Mucosa of gallbladder (tissue), 1 donor: ENCODE data around the gene SCYGR2. TPM values are rescaled to one million over a fixed set of nuclear protein-coding genes. Genes with fewer than 3 reads are reported as not detected.
"Not testable (repeated sequence)": the region's sequence is repeated elsewhere in the genome, so short reads cannot be mapped to it uniquely, and the experiment has no call there.

ENCODE experiments used
- DNase-seq: peaks from one replicate; pipeline ENCODE4 v3.0.0-alpha.2; 2020; ENCODE audit warnings: low spot score
- total RNA-seq: library from RNA; stranded (reverse); gene quantifications from one replicate; pipeline ENCODE4 v1.2.1, GENCODE V29; 2021
- donor health status: DM: no; HTN: no; CAD: no.

The SCYGR2 gene
- not detected for total RNA-seq

GRCh38 chr2:227598835-227599503 lies at the start of gene SCYGR2:
TSS of gene SCYGR2 (plus strand) at chr2:227598893. CDS start at chr2:227598893, 0 bp downstream.
- DNase-seq = not testable (repeated sequence)

DNA sequence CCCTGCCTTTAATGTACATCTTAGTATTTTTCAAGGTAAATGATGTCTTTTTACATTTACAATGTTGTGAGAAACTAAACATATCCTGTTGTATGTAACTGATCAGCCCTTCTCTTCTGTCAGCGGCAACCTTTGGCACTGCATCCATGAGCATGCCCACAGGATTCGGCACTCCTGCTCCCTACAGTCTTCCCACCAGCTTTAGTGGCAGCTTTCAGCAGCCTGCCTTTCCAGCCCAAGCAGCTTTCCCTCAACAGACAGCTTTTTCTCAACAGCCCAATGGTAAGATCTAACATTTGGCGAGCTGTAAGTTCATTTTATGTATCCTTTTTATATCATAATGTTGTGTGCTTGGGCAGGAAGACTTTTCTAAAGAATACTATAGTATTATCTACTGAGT lies 46.9 kb upstream of the SCYGR2 start:
- DNase-seq = no peak

GRCh38 chr2:227562581-227562980 lies 36.1 kb upstream of the SCYGR2 start:
- no peak for DNase-seq

DNA sequence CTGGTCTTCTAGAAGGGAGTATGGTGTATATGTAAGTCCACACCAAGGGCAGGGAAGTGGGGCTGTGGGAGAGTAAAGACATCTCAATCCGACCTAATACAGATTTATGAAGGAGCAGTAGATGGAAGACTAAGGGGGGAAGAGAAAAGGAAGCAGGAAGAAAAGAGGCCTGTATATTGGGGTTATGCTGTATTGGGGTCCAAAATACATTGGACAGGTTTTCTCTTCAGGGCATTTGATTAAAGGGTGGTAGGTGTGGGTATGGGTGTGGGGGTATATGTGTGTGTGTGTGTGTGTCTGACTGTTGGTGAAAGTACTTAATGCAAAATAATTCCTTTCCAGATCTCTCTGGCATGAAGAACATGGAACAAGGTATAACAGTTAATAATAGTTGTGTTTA lies 33.6 kb upstream of the SCYGR2 start:
- DNase-seq = no peak

- no peak for DNase-seq
Observed at GRCh38 chr2:227566012-227566411, 32.7 kb upstream of the SCYGR2 start.

- DNase-seq = no peak
Observed at GRCh38 chr2:227568852-227569169, 29.9 kb upstream of the SCYGR2 start.

GRCh38 chr2:227570615-227571014 lies 28.1 kb upstream of the SCYGR2 start:
- DNase-seq = no peak

DNA sequence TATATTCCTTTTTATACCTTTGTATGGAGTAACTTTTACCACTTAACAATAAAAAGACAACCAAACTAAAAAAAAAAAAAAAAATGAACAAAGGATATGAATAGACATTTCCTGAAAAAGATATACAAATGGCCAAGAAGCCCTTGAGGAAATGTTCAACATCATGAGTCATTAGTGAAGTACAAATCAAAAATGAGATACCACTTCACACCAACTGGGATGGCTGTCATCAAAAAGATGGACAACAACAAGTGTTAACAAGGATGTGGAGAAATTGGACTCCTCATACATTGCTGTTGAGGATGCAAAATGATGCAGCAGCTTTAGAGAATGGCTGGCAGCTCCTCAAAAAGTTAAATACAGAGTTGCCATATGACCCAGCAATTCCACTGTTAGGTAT lies 22.6 kb upstream of the SCYGR2 start:
- DNase-seq = no peak

DNA sequence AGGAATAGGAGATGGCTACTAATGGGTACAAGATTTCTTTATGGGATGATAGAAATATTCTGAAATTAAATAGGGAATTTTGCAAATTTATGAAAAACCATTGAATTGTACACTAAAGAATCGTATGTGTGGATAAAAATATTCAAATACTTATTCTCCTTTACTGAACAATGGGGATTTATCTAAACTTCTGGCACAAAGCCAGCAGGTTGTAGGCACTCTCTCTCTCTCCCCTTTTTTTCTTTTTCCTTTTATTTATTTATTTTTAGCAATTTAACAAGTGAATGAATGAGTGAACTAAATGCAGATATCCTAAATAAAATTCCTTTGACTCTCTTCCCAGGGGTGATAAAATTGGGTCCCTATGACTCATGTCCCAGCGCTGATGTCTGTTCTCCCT lies 21.9 kb upstream of the SCYGR2 start:
- no peak for DNase-seq

GRCh38 chr2:227577555-227577954 lies 21.1 kb upstream of the SCYGR2 start:
- no peak for DNase-seq

GRCh38 chr2:227578642-227579041 lies 20.1 kb upstream of the SCYGR2 start:
- no peak for DNase-seq

GRCh38 chr2:227579791-227580190 lies 18.9 kb upstream of the SCYGR2 start:
- DNase-seq = no peak

- no peak for DNase-seq
Observed at GRCh38 chr2:227582369-227582768, 16.3 kb upstream of the SCYGR2 start.

GRCh38 chr2:227592694-227593387 lies 5.9 kb upstream of the SCYGR2 start:
- no peak for DNase-seq

GRCh38 chr2:227595797-227596196 lies 2.9 kb upstream of the SCYGR2 start:
- DNase-seq = no peak

DNA sequence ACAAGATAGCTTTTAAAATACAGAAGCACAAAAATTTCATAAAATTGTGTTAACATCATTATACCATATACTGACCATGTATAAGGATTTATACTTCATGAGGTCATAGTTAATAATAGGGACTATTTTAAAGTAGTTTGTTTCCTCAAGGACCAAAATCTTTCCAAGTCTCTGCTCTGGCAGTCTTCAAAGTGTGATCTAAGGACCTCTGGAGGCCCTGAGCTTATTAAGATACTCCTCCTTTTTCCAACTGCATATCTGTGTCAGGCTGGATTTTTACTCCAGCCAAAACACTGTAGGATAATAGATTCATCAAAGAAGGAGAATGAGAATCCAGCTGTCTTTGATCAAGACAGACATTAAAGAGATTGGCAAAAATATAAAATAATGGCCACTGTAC lies 1.7 kb upstream of the SCYGR2 start:
- DNase-seq = no peak

DNA sequence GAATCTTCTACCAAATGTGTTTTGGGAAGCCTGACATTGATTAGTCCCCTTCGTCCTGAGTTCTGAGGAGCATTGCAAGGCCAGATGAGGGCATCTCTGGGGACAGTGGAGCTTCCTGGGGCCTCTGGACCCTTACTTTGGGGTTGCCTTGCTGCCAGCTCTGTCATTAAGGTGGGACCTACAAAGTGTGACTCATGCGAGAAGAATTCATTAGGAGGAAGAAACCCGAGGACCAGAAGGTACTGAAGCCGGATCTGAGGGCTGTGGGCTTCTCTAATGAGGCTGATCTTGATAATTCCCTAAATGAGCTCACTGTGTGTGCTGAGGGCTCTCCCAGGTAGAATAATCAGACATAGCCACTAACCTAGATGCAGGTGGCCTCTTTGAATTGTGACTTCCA lies 695 bp upstream of the SCYGR2 start:
- no peak for DNase-seq

DNA sequence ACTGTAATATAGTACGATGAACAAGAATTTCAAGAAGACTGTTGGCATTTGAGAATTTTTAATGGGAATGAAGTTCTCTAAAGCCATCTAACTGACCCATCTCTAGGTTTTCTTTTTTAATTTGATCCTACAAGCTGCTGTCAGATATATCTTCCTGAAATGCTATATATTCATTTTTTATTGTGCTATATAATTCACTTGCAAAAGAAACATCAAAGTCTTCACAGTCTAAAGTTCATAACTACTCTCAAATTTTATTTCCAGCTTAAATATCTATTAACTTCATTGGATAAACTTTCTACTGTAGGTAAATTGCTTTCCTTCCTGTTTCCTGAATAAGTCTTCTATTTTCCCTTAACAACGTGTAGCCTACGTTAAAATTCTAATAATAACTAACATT lies 3.7 kb downstream of the SCYGR2 start:
- DNase-seq = no peak

- no peak for DNase-seq
Observed at GRCh38 chr2:227606476-227606875, 7.8 kb downstream of the SCYGR2 start.

DNA sequence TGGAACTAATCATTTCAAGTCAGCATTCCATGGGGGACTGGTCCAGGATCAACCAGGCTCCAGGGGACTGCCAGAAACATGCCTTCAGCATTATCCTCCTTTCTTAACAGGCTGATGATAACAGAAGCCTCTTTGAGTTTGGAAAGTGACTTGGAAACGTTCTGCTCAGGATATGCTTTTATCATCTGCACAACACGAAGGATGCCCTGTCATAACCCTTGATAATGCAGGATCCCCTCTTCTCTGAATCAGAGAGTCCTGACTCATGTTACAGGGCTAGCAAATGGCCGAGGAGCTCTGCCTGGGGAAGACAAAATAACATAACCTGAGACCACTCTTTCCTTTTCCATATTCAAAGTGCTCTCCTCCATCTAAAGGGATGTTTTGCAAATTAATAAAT lies 9.2 kb downstream of the SCYGR2 start:
- DNase-seq = no peak

DNA sequence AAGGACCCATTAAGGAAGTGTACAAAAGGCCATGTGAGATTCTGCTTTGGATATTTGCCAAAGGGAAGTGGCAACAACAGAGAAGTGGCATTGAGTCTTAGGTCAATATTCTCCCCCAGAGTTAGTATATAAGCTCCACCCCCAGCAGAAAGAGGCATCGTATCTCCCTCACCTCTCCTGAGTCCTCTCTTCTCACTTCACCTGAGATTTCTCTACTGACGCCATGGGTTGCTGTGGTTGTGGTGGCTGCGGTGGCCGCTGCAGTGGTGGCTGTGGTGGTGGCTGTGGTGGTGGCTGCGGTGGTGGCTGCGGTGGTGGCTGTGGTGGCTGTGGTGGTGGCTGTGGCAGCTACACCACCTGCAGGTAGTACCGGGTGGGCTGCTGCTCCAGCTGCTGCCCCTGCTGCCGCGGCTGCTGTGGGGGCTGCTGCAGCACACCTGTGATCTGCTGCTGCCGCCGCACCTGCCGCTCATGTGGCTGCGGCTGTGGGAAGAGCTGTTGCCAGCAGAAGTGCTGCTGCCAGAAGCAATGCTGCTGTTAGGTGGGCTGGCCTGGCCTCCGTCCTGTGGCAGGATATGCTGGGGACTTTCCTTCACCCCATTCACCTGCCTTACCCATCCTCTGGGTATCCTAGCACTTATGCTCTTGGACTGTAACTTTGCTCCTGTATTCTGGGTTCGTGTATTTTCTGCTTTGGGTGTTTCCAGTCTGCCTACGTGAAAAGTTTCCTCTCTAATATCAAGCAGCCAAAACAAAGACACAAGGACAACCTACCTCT lies 10.1 kb downstream of the SCYGR2 start:
- peak; percentile 15 for DNase-seq

DNA sequence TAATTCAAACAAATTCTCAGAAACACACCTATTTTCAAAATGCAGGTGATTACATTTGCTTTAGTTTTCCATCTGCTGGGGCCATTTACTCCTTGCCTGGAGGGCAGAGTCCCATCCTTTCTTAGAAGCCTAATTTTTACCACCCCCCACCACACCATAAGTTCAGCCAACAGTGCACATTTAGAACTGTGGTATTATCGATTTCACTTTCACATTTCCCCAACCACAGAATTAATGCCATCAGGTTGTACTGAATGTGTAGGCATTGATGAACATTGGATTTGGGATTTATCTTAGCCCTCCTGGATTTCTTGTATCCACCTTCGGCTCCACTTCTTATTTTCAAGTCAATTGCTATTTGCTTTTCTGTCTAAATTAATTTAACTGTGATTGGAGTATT lies 11.4 kb downstream of the SCYGR2 start:
- DNase-seq = no peak
